Fibroblast of lung (primary cell): ENCODE results near the gene CHRM5. TPM values are rescaled to one million over a fixed set of nuclear protein-coding genes. Genes with fewer than 3 reads are reported as not detected.

Experiments used
- DNase-seq, 2 donors: peaks; one replicate each; pipeline versions ENCODE4 v3.0.0 to v3.0.0-alpha.2; 2010; ENCODE audit warnings: low read depth in 2 of 2
- H2AFZ ChIP-seq: 2 replicates; pipeline ENCODE4 v1.5.1; 2012; ENCODE audit warnings: low read length, control low read depth, inconsistent platforms
- H3K27ac ChIP-seq: 2 replicates; pipeline ENCODE4 v1.5.1; 2011; ENCODE audit warnings: low read length, control low read depth; ENCODE audit not compliant: insufficient read depth
- H3K27me3 ChIP-seq: 2 replicates; pipeline ENCODE4 v1.5.1; 2011; ENCODE audit warnings: mild to moderate bottlenecking, low read length; ENCODE audit not compliant: control insufficient read depth, insufficient read depth
- H3K36me3 ChIP-seq: 2 replicates; pipeline ENCODE4 v1.5.1; 2011; ENCODE audit warnings: low read length; ENCODE audit not compliant: control insufficient read depth, insufficient read depth
- H3K4me1 ChIP-seq: 2 replicates; pipeline ENCODE4 v1.5.1; 2011; ENCODE audit warnings: low read length; ENCODE audit not compliant: control insufficient read depth, insufficient read depth; ENCODE audit errors: extremely low read depth
- H3K4me2 ChIP-seq: 2 replicates; pipeline ENCODE4 v1.5.1; 2011; ENCODE audit warnings: low read length, control low read depth; ENCODE audit not compliant: insufficient read depth; ENCODE audit errors: extremely low read depth
- H3K4me3 ChIP-seq, 4 experiments: fragments of 200-600 bp in 1 of 4; sonication (generic) in 1 of 4; replicated peaks in 1 of 4; 2 replicates each; pipeline ENCODE4 v1.5.1; 2011 to 2016; ENCODE audit warnings: low read length in 4 of 4, low read depth in 3 of 4, mild to moderate bottlenecking in 3 of 4, control low read depth in 2 of 4, inconsistent platforms in 1 of 4, mixed read lengths in 1 of 4; ENCODE audit not compliant: insufficient read depth in 1 of 4; ENCODE audit errors: control extremely low read depth in 1 of 4
- H3K79me2 ChIP-seq: 2 replicates; pipeline ENCODE4 v1.5.1; 2012; ENCODE audit warnings: mild to moderate bottlenecking, low read length, inconsistent platforms; ENCODE audit not compliant: control insufficient read depth, insufficient read depth
- H3K9ac ChIP-seq: 2 replicates; pipeline ENCODE4 v1.5.1; 2011; ENCODE audit warnings: mild to moderate bottlenecking, low read length, control low read depth; ENCODE audit not compliant: insufficient read depth
- H3K9me3 ChIP-seq: 2 replicates; pipeline ENCODE4 v1.5.1; 2012; ENCODE audit warnings: low read depth, low read length; ENCODE audit not compliant: control insufficient read depth, insufficient read depth
- H4K20me1 ChIP-seq: 2 replicates; pipeline ENCODE4 v1.5.1; 2011; ENCODE audit warnings: low read length; ENCODE audit not compliant: control insufficient read depth, insufficient read depth; ENCODE audit errors: extremely low read depth
- CTCF ChIP-seq, 2 donors: IDR thresholded peaks in 1 of 2; conservative IDR thresholded peaks in 1 of 2; 1 replicate in 1 of 2; 2 replicates in 1 of 2; pipeline ENCODE4 v1.5.1; 2011 to 2012; ENCODE audit warnings: low read length in 2 of 2, control low read depth in 1 of 2, inconsistent platforms in 1 of 2, low read depth in 1 of 2, mild to moderate bottlenecking in 1 of 2
- EZH2 ChIP-seq: IDR thresholded peaks from 2 replicates; pipeline ENCODE4 v1.5.1; 2012; ENCODE audit warnings: low read length, control low read depth, mild to moderate bottlenecking; ENCODE audit errors: missing control alignments
- polyA plus RNA-seq, 2 donors: library from polyadenylated mRNA; depleted of rRNA in 1 of 2; stranded (reverse) in 1 of 2; unstranded in 1 of 2; fragments of >200 nt; gene quantifications; 2 replicates each; pipeline ENCODE4 v1.2.1, GENCODE V29; 2011 to 2012; ENCODE audit warnings: missing spikeins in 1 of 2
- total RNA-seq: library from RNA; depleted of rRNA; stranded (reverse); fragments of >200 nt; gene quantifications from 2 replicates; pipeline ENCODE4 v1.2.1, GENCODE V29; 2014

Gene CHRM5
- total and polyA plus RNA-seq, 2 donors (not counting 1 experiment from before 2014, with no cell fraction given), result 0.03 TPM; not detected in 1

- Histone ChIP-seq H3K27ac (no peak overlapping the region), H4K20me1 (no peaks in the 10 kb centered on the region), H3K79me2 (no peaks in the 10 kb centered on the region), H3K4me3 (no peak overlapping the region), H2AFZ (no peak overlapping the region), H3K27me3 (no peaks in the 10 kb centered on the region), H3K36me3 (no peaks in the 10 kb centered on the region), H3K9ac (no peak overlapping the region), H3K4me1 (no peaks in the 10 kb centered on the region), H3K4me2 (no peak overlapping the region), H3K9me3 (no peaks in the 10 kb centered on the region)
- no peak for DNase-seq
- TF ChIP-seq CTCF (conservative IDR thresholded peaks at IDR 0.05 in 1 of 2, IDR thresholded peaks at IDR 0.05 in 1 of 2; ENCODE audit: low read depth in 1 of 2, low read length in 2 of 2) (no peak), EZH2 (no peak)
These were observed 51.2 kb downstream of the CHRM5 start for GRCh38 chr15:34019369-34019990.

- Histone ChIP-seq H3K9me3 (no peaks in the 10 kb centered on the region), H3K27me3 (no peaks in the 10 kb centered on the region), H3K9ac (no peak overlapping the region), H3K4me3 (no peak overlapping the region), H3K27ac (no peak overlapping the region), H3K36me3 (no peaks in the 10 kb centered on the region), H4K20me1 (no peaks in the 10 kb centered on the region), H3K4me2 (no peak overlapping the region), H3K79me2 (no peaks in the 10 kb centered on the region), H2AFZ (no peak overlapping the region), H3K4me1 (no peaks in the 10 kb centered on the region)
- TF ChIP-seq CTCF (conservative IDR thresholded peaks at IDR 0.05 in 1 of 2, IDR thresholded peaks at IDR 0.05 in 1 of 2; ENCODE audit: low read depth in 1 of 2, low read length in 2 of 2) (no peak), EZH2 (no peak)
- peak in 1 of 2 donors; percentile 37 for DNase-seq
These were observed 55.6 kb downstream of the CHRM5 start for GRCh38 chr15:34023907-34024306.

- TF ChIP-seq EZH2 (no peak), CTCF (conservative IDR thresholded peaks at IDR 0.05 in 1 of 2, IDR thresholded peaks at IDR 0.05 in 1 of 2; ENCODE audit: low read depth in 1 of 2, low read length in 2 of 2) (no peak)
- Histone ChIP-seq H3K9ac (no peak overlapping the region), H3K4me3 (no peak overlapping the region), H2AFZ (no peak overlapping the region), H3K27ac (no peak overlapping the region), H4K20me1 (no peaks in the 10 kb centered on the region), H3K4me2 (no peak overlapping the region), H3K9me3 (no peaks in the 10 kb centered on the region), H3K79me2 (no peaks in the 10 kb centered on the region), H3K4me1 (no peaks in the 10 kb centered on the region), H3K27me3 (no peaks in the 10 kb centered on the region), H3K36me3 (no peaks in the 10 kb centered on the region)
- DNase-seq, result no peak
These were observed 57.0 kb downstream of the CHRM5 start for GRCh38 chr15:34025252-34025651.
